ENCODE measurements around the gene ARHGEF10L. TPM values are rescaled to one million over a fixed set of nuclear protein-coding genes. Genes with fewer than 3 reads are reported as not detected.

The ARHGEF10L gene
- polyA plus RNA-seq, 1 donor, result 85.1 TPM

- H3K9me3 ChIP-seq (ENCODE audit: control insufficient read depth, low read depth, low read length), result no peaks in the 10 kb centered on the region
- no peak overlapping the region for H3K27ac ChIP-seq (ENCODE audit: low read length)
- H3K27me3 ChIP-seq (ENCODE audit: control insufficient read depth, insufficient read depth, low read length), result no peaks in the 10 kb centered on the region
- no peak for DNase-seq
- no peaks in the 10 kb centered on the region for H3K4me1 ChIP-seq (ENCODE audit: control insufficient read depth, insufficient read depth, low read length)
- no CpG with 5 or more reads among the region's 13 CpGs for WGBS (ENCODE audit: insufficient coverage, low lambda C conversion rate)
- H3K4me3 ChIP-seq (ENCODE audit: low read length), result no peak overlapping the region
- peaks cover 92% of the 10 kb centered on the region for H3K36me3 ChIP-seq (ENCODE audit: control insufficient read depth, insufficient read depth, low read length)
Observed at GRCh38 chr1:17657436-17657835, 117.9 kb downstream of the ARHGEF10L start.

GRCh38 chr1:17658837-17659236, 119.3 kb downstream of the ARHGEF10L start:
- Histone ChIP-seq H3K27ac (ENCODE audit: low read length) (no peak overlapping the region), H3K27me3 (ENCODE audit: control insufficient read depth, insufficient read depth, low read length) (no peaks in the 10 kb centered on the region), H3K4me1 (ENCODE audit: control insufficient read depth, insufficient read depth, low read length) (no peaks in the 10 kb centered on the region), H3K4me3 (ENCODE audit: low read length) (no peak overlapping the region), H3K9me3 (ENCODE audit: control insufficient read depth, low read depth, low read length) (no peaks in the 10 kb centered on the region), H3K36me3 (ENCODE audit: control insufficient read depth, insufficient read depth, low read length) (peaks cover 88% of the 10 kb centered on the region)
- DNase-seq, result no peak
- no CpG with 5 or more reads among the region's 6 CpGs for WGBS (ENCODE audit: insufficient coverage, low lambda C conversion rate)

- Histone ChIP-seq H3K4me3 (ENCODE audit: low read length) (no peak overlapping the region), H3K9me3 (ENCODE audit: control insufficient read depth, low read depth, low read length) (no peaks in the 10 kb centered on the region), H3K27me3 (ENCODE audit: control insufficient read depth, insufficient read depth, low read length) (no peaks in the 10 kb centered on the region), H3K36me3 (ENCODE audit: control insufficient read depth, insufficient read depth, low read length) (peaks cover 87% of the 10 kb centered on the region), H3K27ac (ENCODE audit: low read length) (no peak overlapping the region), H3K4me1 (ENCODE audit: control insufficient read depth, insufficient read depth, low read length) (no peaks in the 10 kb centered on the region)
- WGBS (ENCODE audit: insufficient coverage, low lambda C conversion rate), result 93% methylated on average over 3 of the region's 15 CpGs
- peak in 1 of 2 donors; percentile 19 for DNase-seq
Observed at GRCh38 chr1:17661546-17662157, 122.2 kb downstream of the ARHGEF10L start.

GRCh38 chr1:17662296-17662695, 122.8 kb downstream of the ARHGEF10L start:
- peaks cover 85% of the 10 kb centered on the region for H3K36me3 ChIP-seq (ENCODE audit: control insufficient read depth, insufficient read depth, low read length)
- WGBS (ENCODE audit: insufficient coverage, low lambda C conversion rate), result no CpG with 5 or more reads among the region's 10 CpGs
- H3K4me3 ChIP-seq (ENCODE audit: low read length), result no peak overlapping the region

GRCh38 chr1:17662786-17663185, 123.3 kb downstream of the ARHGEF10L start:
- no CpG with 5 or more reads among the region's 9 CpGs for WGBS (ENCODE audit: insufficient coverage, low lambda C conversion rate)
- Histone ChIP-seq H3K4me1 (ENCODE audit: control insufficient read depth, insufficient read depth, low read length) (no peaks in the 10 kb centered on the region), H3K36me3 (ENCODE audit: control insufficient read depth, insufficient read depth, low read length) (peaks cover 85% of the 10 kb centered on the region)

More at GRCh38 chr1:17662296-17662695, 122.8 kb downstream of the ARHGEF10L start:
- no peak overlapping the region for H3K27ac ChIP-seq (ENCODE audit: low read length)
- no peaks in the 10 kb centered on the region for H3K27me3 ChIP-seq (ENCODE audit: control insufficient read depth, insufficient read depth, low read length)
- no peaks in the 10 kb centered on the region for H3K9me3 ChIP-seq (ENCODE audit: control insufficient read depth, low read depth, low read length)
- no peak for DNase-seq
- no peaks in the 10 kb centered on the region for H3K4me1 ChIP-seq (ENCODE audit: control insufficient read depth, insufficient read depth, low read length)

GRCh38 chr1:17663646-17664045, 124.1 kb downstream of the ARHGEF10L start:
- Histone ChIP-seq H3K36me3 (ENCODE audit: control insufficient read depth, insufficient read depth, low read length) (peaks cover 84% of the 10 kb centered on the region), H3K4me3 (ENCODE audit: low read length) (no peak overlapping the region), H3K27me3 (ENCODE audit: control insufficient read depth, insufficient read depth, low read length) (no peaks in the 10 kb centered on the region), H3K27ac (ENCODE audit: low read length) (no peak overlapping the region), H3K9me3 (ENCODE audit: control insufficient read depth, low read depth, low read length) (peaks cover under 1% of the 10 kb centered on the region), H3K4me1 (ENCODE audit: control insufficient read depth, insufficient read depth, low read length) (no peaks in the 10 kb centered on the region)
- DNase-seq, result no peak
- 80% methylated on average over 2 of the region's 5 CpGs for WGBS (ENCODE audit: insufficient coverage, low lambda C conversion rate)

More at GRCh38 chr1:17662786-17663185, 123.3 kb downstream of the ARHGEF10L start:
- no peaks in the 10 kb centered on the region for H3K27me3 ChIP-seq (ENCODE audit: control insufficient read depth, insufficient read depth, low read length)
- DNase-seq, result no peak
- no peaks in the 10 kb centered on the region for H3K9me3 ChIP-seq (ENCODE audit: control insufficient read depth, low read depth, low read length)
- H3K4me3 ChIP-seq (ENCODE audit: low read length), result no peak overlapping the region
- H3K27ac ChIP-seq (ENCODE audit: low read length), result no peak overlapping the region

GRCh38 chr1:17664322-17664721, 124.8 kb downstream of the ARHGEF10L start:
- no peak overlapping the region for H3K4me3 ChIP-seq (ENCODE audit: low read length)
- no peak for DNase-seq
- H3K9me3 ChIP-seq (ENCODE audit: control insufficient read depth, low read depth, low read length), result peaks cover 3% of the 10 kb centered on the region
- no peaks in the 10 kb centered on the region for H3K4me1 ChIP-seq (ENCODE audit: control insufficient read depth, insufficient read depth, low read length)
- WGBS (ENCODE audit: insufficient coverage, low lambda C conversion rate), result no CpG with 5 or more reads among the region's 11 CpGs
- peaks cover 84% of the 10 kb centered on the region for H3K36me3 ChIP-seq (ENCODE audit: control insufficient read depth, insufficient read depth, low read length)
- no peaks in the 10 kb centered on the region for H3K27me3 ChIP-seq (ENCODE audit: control insufficient read depth, insufficient read depth, low read length)
- no peak overlapping the region for H3K27ac ChIP-seq (ENCODE audit: low read length)

- peaks cover 83% of the 10 kb centered on the region for H3K36me3 ChIP-seq (ENCODE audit: control insufficient read depth, insufficient read depth, low read length)
- no peak for DNase-seq
- no peaks in the 10 kb centered on the region for H3K27me3 ChIP-seq (ENCODE audit: control insufficient read depth, insufficient read depth, low read length)
- peaks cover 3% of the 10 kb centered on the region for H3K9me3 ChIP-seq (ENCODE audit: control insufficient read depth, low read depth, low read length)
- no peak overlapping the region for H3K4me3 ChIP-seq (ENCODE audit: low read length)
- H3K27ac ChIP-seq (ENCODE audit: low read length), result no peak overlapping the region
- WGBS (ENCODE audit: insufficient coverage, low lambda C conversion rate), result no CpG with 5 or more reads among the region's 8 CpGs
- H3K4me1 ChIP-seq (ENCODE audit: control insufficient read depth, insufficient read depth, low read length), result no peaks in the 10 kb centered on the region
Observed at GRCh38 chr1:17665054-17665453, 125.6 kb downstream of the ARHGEF10L start.

- no peak overlapping the region for H3K4me3 ChIP-seq (ENCODE audit: low read length)
- WGBS (ENCODE audit: insufficient coverage, low lambda C conversion rate), result no CpG with 5 or more reads among the region's 5 CpGs
Observed at GRCh38 chr1:17665950-17666720, 126.6 kb downstream of the ARHGEF10L start.

GRCh38 chr1:17667641-17668040, 128.1 kb downstream of the ARHGEF10L start:
- peaks cover 81% of the 10 kb centered on the region for H3K36me3 ChIP-seq (ENCODE audit: control insufficient read depth, insufficient read depth, low read length)
- WGBS (ENCODE audit: insufficient coverage, low lambda C conversion rate), result no CpG with 5 or more reads among the region's 9 CpGs
- no peak for DNase-seq
- peaks cover 5% of the 10 kb centered on the region for H3K4me1 ChIP-seq (ENCODE audit: control insufficient read depth, insufficient read depth, low read length)
- no peaks in the 10 kb centered on the region for H3K27me3 ChIP-seq (ENCODE audit: control insufficient read depth, insufficient read depth, low read length)
- peaks cover 3% of the 10 kb centered on the region for H3K9me3 ChIP-seq (ENCODE audit: control insufficient read depth, low read depth, low read length)
- H3K27ac ChIP-seq (ENCODE audit: low read length), result no peak overlapping the region
- H3K4me3 ChIP-seq (ENCODE audit: low read length), result no peak overlapping the region

More at GRCh38 chr1:17665950-17666720, 126.6 kb downstream of the ARHGEF10L start:
- peaks cover 3% of the 10 kb centered on the region for H3K9me3 ChIP-seq (ENCODE audit: control insufficient read depth, low read depth, low read length)
- H3K27me3 ChIP-seq (ENCODE audit: control insufficient read depth, insufficient read depth, low read length), result no peaks in the 10 kb centered on the region
- peaks cover under 1% of the 10 kb centered on the region for H3K4me1 ChIP-seq (ENCODE audit: control insufficient read depth, insufficient read depth, low read length)
- no peak overlapping the region for H3K27ac ChIP-seq (ENCODE audit: low read length)
- no peak for DNase-seq
- H3K36me3 ChIP-seq (ENCODE audit: control insufficient read depth, insufficient read depth, low read length), result peaks cover 89% of the 10 kb centered on the region
